Epithelial cell of proximal tubule (primary cell): ENCODE measurements around the gene DRC7. TPM values are rescaled to one million over a fixed set of nuclear protein-coding genes. Genes with fewer than 3 reads are reported as not detected.

ENCODE experiments used
- DNase-seq: peaks from one replicate; pipeline ENCODE4 v3.0.0-alpha.2; 2011; ENCODE audit warnings: low read depth
- H3K4me3 ChIP-seq: 2 replicates; pipeline ENCODE4 v1.5.1; 2011; ENCODE audit warnings: low read depth, mild to moderate bottlenecking, low read length
- total RNA-seq: library from RNA; depleted of rRNA; stranded (reverse); fragments of >200 nt; gene quantifications from 2 replicates; pipeline ENCODE4 v1.2.3, GENCODE V29; 2015
- TF ChIP-seq, protein P1 (sequence below): conservative IDR thresholded peaks from 2 replicates; pipeline ENCODE4 v1.5.1; 2012; ENCODE audit warnings: low read depth, mild to moderate bottlenecking, low read length

The DRC7 gene, protein sequence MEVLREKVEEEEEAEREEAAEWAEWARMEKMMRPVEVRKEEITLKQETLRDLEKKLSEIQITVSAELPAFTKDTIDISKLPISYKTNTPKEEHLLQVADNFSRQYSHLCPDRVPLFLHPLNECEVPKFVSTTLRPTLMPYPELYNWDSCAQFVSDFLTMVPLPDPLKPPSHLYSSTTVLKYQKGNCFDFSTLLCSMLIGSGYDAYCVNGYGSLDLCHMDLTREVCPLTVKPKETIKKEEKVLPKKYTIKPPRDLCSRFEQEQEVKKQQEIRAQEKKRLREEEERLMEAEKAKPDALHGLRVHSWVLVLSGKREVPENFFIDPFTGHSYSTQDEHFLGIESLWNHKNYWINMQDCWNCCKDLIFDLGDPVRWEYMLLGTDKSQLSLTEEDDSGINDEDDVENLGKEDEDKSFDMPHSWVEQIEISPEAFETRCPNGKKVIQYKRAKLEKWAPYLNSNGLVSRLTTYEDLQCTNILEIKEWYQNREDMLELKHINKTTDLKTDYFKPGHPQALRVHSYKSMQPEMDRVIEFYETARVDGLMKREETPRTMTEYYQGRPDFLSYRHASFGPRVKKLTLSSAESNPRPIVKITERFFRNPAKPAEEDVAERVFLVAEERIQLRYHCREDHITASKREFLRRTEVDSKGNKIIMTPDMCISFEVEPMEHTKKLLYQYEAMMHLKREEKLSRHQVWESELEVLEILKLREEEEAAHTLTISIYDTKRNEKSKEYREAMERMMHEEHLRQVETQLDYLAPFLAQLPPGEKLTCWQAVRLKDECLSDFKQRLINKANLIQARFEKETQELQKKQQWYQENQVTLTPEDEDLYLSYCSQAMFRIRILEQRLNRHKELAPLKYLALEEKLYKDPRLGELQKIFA
- not detected in 2 replicates for total RNA-seq

DNA sequence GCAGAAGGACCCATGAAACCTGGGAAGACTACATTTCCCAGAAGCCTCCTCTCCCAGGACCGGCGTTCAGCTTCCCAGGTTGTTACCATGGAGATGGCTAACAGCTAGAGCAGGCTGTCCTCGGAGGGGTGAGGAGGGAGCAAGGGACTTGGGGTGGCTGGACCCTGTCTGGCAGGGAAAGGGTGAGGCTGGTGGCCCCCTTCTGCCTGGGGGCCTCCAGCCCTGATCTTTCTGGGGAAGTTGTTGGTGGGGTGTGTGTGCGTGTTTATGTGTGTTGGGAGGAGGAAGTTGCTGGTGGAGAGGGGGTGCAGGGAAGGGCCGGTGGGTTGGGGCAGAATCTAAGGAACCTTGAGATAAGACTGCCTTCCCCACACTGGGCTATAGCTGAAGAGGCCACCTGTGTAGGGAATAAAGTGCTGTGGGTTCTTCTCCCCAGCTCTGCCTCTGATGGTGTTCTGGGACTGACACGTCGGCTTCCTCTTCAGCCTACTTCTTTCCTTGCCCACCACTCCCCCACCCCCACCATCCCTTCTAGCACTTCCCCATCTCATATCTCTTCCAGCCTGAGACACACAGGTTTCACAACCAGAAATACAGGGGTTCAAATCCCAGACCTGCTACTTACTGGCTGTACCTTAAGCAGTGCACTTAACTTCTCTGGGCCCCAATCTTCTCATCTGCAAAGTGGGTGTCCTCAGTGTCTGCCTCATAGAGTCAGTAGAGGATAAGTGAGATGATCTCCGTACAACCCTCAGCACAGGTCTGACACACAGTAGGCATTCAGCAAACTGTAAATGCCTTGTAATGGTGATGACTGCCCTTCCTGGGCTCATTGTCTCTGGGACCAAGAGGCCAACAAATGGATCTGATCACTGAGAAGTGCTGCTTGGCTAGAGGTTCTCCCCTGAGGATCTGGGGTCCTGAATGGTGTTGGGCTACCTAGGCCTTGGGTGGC lies at the start of gene DRC7:
TSS of gene DRC7 (plus strand) at position 82 of the 955 bp plus-strand sequence. CDS start 3,144 bp downstream, outside the sequence.
- TF ChIP-seq, protein P1, sequence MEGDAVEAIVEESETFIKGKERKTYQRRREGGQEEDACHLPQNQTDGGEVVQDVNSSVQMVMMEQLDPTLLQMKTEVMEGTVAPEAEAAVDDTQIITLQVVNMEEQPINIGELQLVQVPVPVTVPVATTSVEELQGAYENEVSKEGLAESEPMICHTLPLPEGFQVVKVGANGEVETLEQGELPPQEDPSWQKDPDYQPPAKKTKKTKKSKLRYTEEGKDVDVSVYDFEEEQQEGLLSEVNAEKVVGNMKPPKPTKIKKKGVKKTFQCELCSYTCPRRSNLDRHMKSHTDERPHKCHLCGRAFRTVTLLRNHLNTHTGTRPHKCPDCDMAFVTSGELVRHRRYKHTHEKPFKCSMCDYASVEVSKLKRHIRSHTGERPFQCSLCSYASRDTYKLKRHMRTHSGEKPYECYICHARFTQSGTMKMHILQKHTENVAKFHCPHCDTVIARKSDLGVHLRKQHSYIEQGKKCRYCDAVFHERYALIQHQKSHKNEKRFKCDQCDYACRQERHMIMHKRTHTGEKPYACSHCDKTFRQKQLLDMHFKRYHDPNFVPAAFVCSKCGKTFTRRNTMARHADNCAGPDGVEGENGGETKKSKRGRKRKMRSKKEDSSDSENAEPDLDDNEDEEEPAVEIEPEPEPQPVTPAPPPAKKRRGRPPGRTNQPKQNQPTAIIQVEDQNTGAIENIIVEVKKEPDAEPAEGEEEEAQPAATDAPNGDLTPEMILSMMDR: no peak
- peak; percentile 7 for DNase-seq
- H3K4me3 ChIP-seq: peak within 1 kb of the TSS; percentile 76

DNA sequence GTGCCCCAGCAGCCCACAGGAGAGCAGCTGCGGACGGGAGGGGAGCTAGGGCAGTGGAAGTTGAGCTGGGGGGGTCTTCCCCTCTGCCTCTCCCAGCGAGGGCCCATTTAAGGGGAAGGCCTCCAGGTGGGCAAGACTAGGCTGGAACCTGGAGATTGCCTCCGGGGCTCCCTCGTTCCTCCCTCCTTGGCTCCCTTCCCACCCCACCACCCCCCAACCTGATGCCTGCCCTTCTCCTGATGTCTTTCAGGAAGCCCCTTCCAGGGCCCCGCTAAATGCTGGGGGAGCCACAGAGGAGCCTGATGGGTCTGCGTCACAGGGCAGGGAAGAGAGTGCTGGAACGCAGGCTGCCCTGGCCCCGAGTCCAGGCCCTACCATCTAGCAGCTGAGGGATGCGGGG lies 49.4 kb upstream of the DRC7 start:
- TF ChIP-seq, protein P1: no peak

DNA sequence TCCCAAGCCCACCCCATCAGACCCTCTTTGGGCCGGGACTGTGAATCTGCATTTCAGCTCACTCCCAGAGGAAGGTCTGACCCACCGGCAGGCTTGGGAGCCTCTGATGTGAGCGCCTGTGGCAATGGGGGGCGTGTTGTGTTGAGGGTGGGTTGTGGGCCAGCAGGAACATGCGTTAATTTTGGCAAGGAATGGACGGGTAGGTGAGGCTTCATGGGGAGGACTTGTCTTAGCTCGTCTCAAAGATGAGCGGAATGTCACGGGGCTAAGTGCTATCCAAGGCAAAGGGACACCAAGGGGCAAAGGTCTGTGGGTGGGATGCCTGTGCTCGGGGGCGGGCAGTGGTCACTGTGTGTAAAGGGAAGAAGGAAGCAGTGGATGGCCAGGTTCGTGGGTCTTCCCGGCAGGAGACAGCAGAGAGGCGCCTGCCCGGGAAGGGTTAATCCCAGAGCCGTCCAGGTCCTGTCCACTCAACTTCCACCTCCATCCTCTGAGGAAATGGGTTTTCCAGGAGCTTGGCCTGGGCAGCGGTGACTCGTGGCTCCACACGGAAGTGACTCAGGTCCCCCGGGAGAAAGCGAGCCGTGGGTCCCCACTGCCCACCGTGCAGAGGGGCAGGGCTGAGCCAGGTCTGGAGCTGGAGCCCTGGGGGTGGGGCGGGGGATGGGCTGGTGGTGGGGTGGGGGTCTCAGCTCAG lies 48.8 kb upstream of the DRC7 start:
- H3K4me3 ChIP-seq: no peak overlapping the region
- TF ChIP-seq, protein P1: no peak
- DNase-seq: no peak

More for the DNA sequence above, 49.4 kb upstream of the DRC7 start:
- no peak for DNase-seq
- no peak overlapping the region for H3K4me3 ChIP-seq

DNA sequence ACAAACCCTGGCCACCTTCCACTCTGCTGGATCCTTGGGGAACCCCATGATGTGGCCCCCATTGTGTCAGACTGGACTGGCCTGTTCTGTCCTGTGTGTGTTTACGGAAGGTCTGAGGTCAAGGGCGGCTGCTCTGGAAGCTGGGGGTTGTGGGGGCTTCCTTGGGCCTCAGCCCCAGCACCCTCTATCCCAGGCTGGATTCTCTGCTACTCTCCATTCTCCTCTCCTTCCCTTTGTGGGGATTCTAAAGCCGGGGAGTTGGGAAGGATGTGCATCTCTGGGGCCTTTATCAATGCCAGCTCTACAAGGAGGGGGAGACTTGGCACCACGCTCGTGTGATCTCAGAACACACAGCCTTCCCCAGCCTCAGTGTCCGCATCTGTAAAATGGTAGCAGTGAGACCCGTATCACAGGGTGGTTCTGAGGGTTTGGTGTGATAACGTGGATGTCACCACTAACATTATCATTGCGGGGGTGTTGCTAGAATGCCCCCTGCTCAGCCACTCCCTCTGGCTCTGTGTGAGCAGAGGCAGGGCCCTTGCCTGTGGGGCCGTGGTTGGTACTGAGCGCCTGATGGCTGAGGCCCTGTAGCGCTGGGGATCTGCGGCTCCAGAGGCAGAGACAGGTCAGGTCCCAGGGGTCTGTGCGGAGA lies 48.1 kb upstream of the DRC7 start:
- TF ChIP-seq, protein P1: no peak
- DNase-seq: no peak
- no peak overlapping the region for H3K4me3 ChIP-seq

DNA sequence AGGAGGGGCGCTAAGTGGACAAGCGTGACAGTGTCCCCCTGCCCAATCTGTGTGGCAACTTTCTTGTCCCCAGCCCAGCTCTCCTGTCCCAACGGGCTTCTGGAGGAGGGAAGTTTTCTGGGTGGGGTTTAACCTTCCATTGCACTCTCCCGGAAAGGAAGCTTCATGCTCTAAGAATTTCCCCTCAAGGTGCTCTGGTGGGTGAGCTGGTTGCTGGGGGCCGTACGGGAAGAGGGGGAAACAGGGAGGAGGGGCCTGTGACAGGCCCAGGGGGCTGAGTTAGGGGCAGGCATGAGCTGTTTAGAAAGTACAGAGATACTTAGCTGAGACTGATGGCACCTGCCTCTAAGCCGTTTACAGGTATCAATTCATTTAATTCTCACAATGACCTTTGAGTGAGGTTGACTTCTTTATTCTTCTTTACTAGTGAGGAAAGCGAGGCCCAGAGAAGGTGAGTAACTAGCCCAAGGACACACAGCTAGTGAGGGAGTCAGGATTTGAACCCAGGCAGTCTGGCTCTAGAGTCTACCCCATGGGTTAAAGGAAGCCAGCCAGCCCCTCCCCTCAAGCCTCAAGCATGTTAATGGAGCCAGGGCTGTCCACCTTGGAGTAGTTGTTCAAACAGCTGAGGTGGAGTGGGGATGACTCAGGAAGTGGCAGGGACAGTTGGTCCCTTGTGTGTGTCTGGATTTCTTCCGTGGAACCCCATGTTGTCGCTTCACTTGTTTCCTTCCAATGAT lies 47.3 kb upstream of the DRC7 start:
- DNase-seq: no peak
- TF ChIP-seq, protein P1: no peak

More for the DNA sequence above, 47.3 kb upstream of the DRC7 start:
- H3K4me3 ChIP-seq: no peak overlapping the region
